ENCODE results near the gene TLK1. TPM values are rescaled to one million over a fixed set of nuclear protein-coding genes. Genes with fewer than 3 reads are reported as not detected.

TLK1 gene
- total RNA-seq, 1 donor from 2014 or later, result 106 TPM

DNA sequence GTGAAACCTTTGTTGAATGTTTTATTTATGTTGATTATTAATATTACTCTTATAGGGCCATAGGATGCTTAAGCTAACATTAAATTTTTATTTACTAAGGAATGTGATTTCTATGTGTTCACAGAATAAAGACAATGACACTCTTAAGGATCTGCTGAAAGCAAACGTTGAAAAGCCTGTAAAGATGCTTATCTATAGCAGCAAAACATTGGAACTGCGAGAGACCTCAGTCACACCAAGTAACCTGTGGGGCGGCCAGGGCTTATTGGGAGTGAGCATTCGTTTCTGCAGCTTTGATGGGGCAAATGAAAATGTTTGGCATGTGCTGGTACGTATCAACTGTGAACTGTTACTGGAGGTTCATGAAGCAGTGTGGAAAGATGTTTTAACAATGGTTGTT, 211.3 kb downstream of the TLK1 start:
- no peak overlapping the region for H3K27ac Mint-ChIP-seq
- H3K4me1 Mint-ChIP-seq (ENCODE audit: low read depth), result peaks cover 7% of the 10 kb centered on the region
- H3K9me3 Mint-ChIP-seq, result no peaks in the 10 kb centered on the region
- intact Hi-C loops (cut with micrococcal nuclease), result no loop called here
- H3K4me3 Mint-ChIP-seq, result no peak overlapping the region
- DNase-seq (ENCODE audit: low spot score), result no peak
- H3K36me3 Mint-ChIP-seq (ENCODE audit: low read depth), result peaks cover 37% of the 10 kb centered on the region
- H3K27me3 Mint-ChIP-seq (ENCODE audit: insufficient read depth), result no peaks in the 10 kb centered on the region

- Mint-ChIP-seq H3K4me3 (no peak overlapping the region), H3K9me3 (no peaks in the 10 kb centered on the region), H3K27ac (no peak overlapping the region), H3K27me3 (ENCODE audit: insufficient read depth) (no peaks in the 10 kb centered on the region), H3K4me1 (ENCODE audit: low read depth) (peaks cover 39% of the 10 kb centered on the region), H3K36me3 (ENCODE audit: low read depth) (peaks cover 14% of the 10 kb centered on the region)
- no peak for DNase-seq (ENCODE audit: low spot score)
- intact Hi-C loops (cut with micrococcal nuclease), result no loop called here
These were observed 216.1 kb downstream of the TLK1 start for GRCh38 chr2:170944545-170944944.

- Mint-ChIP-seq H3K4me1 (ENCODE audit: low read depth) (peaks cover 49% of the 10 kb centered on the region), H3K36me3 (ENCODE audit: low read depth) (peaks cover 13% of the 10 kb centered on the region), H3K27ac (no peak overlapping the region), H3K9me3 (no peaks in the 10 kb centered on the region), H3K27me3 (ENCODE audit: insufficient read depth) (no peaks in the 10 kb centered on the region), H3K4me3 (no peak overlapping the region)
- DNase-seq (ENCODE audit: low spot score), result no peak
- intact Hi-C loops (cut with micrococcal nuclease), result no loop called here
These were observed 217.1 kb downstream of the TLK1 start for GRCh38 chr2:170943596-170943995.

GRCh38 chr2:170943041-170943440, 217.7 kb downstream of the TLK1 start:
- Mint-ChIP-seq H3K27ac (no peak overlapping the region), H3K4me1 (ENCODE audit: low read depth) (peaks cover 53% of the 10 kb centered on the region), H3K27me3 (ENCODE audit: insufficient read depth) (no peaks in the 10 kb centered on the region), H3K9me3 (no peaks in the 10 kb centered on the region), H3K36me3 (ENCODE audit: low read depth) (peaks cover 13% of the 10 kb centered on the region), H3K4me3 (no peak overlapping the region)
- no peak for DNase-seq (ENCODE audit: low spot score)
- intact Hi-C loops (cut with micrococcal nuclease), result no loop called here

- H3K36me3 Mint-ChIP-seq (ENCODE audit: low read depth), result peaks cover 14% of the 10 kb centered on the region
- H3K27me3 Mint-ChIP-seq (ENCODE audit: insufficient read depth), result no peaks in the 10 kb centered on the region
- no peak for DNase-seq (ENCODE audit: low spot score)
- intact Hi-C loops (cut with micrococcal nuclease), result no loop called here
- H3K4me3 Mint-ChIP-seq, result no peak overlapping the region
- H3K9me3 Mint-ChIP-seq, result no peaks in the 10 kb centered on the region
- peaks cover 56% of the 10 kb centered on the region for H3K4me1 Mint-ChIP-seq (ENCODE audit: low read depth)
- no peak overlapping the region for H3K27ac Mint-ChIP-seq
These were observed 218.1 kb downstream of the TLK1 start for GRCh38 chr2:170942615-170943014.

Other genes with a start within 250 kb of the TLK1 start
- gene GORASP2, start 231.6 kb downstream of the TLK1 start, total RNA-seq, result 99.5 and 104 TPM in 2 replicates

Measured in activated T-helper 1 cell treated with anti-CD3 and anti-CD28 coated beads, Interleukin-12 subunit alpha, Interleukin-12 subunit beta, Interleukin-2, Interleukin-4 antibody, amounts not matched to agents 30 ng/mL and 10 ng/mL and 1 ng/mL, durations not matched to agents 14 hours and 24 hours and 36 hours (primary cell).